Urothelium cell line (cell line): ENCODE data around the gene MYL9.

Experiments
- DNase-seq: peaks from one replicate; pipeline ENCODE4 v3.0.0; 2011; ENCODE audit warnings: low spot score, mixed read lengths
- FAIRE-seq: peaks from 2 replicates; lab custom pipeline; 2011; peaks lifted over from hg19 to GRCh38; lab: Jason Lieb, UNC

Gene MYL9

DNA sequence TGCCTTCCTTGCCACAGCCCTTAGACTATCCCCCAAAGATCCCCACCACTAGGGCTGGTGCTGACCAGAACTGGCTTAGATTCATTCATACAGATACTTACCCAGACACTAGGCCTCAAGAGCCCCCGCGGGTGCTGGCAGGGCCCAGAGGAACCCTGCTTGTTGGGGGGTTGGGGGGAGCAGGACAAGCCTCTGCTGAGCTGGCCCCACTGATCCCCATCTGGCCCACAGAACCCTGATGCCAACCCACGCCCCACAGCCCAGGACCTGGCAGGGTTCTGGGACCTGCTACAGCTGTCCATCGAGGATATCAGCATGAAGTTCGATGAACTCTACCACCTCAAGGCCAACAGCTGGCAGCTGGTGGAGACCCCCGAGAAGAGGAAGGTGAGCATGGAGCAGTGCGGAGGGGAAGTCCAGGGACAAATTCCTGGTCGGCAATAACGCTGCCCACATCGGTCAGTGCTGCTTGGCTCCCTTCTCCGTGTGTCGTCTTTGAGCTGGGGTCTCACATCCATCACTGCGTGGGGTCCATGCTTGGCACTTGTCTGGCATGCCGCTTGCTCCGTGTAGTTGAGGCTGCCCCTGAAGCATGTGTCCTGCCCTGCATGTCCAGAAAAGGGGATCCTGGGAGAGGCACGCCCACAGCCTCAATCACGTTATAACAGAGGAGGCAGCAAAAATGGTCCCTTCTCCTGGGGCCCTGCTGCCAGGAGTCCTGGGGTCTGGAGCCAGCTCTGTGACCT, 15.5 kb upstream of the MYL9 start:
- FAIRE-seq: no peak
- DNase-seq: no peak

DNA sequence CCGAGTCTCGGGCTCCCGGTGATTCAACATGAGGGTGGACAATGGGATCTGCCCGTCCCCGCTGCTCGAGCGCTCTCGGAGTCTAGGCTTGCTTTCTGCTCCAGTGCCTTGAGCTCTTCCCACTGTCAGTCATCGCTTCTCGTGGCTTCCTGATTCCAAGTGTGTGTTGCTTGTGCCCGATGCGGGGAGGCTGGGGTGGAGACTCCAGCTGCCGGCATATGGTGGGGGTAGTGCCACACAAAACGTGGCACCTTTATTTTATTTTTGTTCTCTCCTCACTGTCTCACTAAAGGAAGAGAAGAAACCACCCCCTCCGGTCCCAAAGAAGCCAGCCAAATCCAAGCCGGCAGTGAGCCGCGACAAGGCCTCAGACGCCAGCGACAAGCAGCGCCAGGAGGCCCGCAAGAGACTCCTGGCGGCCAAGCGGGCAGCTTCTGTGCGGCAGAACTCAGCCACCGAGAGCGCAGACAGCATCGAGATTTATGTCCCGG, 14.8 kb upstream of the MYL9 start:
- DNase-seq (no peak), FAIRE-seq (no peak)

DNA sequence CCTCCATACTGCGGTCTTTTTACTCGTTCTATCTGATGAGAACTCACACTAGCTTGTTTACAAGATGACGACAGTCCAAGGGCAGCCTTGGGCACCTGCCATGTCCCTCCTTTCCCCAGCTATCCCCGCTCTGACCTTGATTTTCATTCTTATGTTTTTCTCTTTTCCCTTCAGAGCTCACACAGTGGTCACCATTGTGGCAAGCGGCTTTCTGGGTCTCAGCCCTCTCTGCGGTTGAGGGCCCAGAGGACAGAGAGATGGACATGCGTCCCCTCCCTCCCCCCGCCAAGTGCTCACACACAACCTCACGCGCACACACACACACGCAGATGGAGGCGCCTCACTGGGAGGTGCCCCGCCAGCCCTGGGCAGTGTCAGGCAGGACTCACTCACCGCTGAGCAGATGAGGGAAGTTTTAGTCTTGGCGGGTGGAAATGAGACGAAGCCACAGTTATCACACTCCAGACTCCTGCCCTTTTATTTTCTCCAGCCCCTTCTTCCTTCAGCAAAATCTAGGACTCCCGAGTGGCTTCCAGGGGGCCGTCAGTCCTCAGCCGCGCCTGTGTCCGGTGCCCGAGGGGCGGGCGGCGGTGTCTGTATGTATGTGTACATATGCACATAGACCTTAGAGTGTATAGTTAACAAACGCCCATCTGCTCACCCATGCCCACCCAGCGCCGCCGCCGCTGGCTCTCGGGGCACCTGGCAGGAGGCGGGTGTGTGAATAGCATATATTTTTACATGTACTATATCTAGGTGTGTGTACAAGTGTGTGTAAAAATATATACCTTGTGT, 13.8 kb upstream of the MYL9 start:
- FAIRE-seq (no peak), DNase-seq (no peak)

DNA sequence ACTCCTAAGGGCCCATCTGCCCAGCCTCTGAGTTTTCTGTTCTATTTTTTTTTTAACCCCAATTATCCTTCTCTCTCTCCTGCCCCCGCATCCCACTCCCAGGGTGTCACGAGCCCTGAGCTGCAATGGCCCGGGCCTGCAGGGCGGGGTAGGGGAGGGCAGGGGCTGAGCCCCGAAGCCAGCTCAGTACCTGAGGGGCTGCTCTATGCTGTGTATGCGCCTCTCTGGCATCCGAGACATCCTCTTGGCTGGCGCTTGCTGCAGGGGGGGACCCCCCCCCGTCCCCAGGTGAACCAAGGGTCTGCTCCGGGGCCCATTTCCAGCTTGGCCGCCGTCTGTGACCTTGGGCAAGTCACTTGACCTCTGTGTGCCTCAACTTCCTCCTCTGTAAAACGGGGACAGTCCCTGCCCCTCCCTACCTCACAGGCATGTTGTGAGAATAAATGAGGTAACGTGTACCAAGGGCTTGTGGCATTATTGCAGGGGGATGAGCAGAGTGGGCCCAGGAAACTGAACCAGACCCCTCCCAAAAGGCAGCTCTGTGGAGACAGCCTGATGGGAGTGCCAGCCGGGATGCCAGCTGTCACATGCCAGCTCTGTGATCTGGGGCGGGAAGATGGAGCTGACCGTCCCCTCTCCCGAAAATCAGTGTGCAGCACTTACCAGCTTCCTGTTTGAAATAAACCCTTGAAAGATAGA, 13.0 kb upstream of the MYL9 start:
- FAIRE-seq (no peak), DNase-seq (no peak)

DNA sequence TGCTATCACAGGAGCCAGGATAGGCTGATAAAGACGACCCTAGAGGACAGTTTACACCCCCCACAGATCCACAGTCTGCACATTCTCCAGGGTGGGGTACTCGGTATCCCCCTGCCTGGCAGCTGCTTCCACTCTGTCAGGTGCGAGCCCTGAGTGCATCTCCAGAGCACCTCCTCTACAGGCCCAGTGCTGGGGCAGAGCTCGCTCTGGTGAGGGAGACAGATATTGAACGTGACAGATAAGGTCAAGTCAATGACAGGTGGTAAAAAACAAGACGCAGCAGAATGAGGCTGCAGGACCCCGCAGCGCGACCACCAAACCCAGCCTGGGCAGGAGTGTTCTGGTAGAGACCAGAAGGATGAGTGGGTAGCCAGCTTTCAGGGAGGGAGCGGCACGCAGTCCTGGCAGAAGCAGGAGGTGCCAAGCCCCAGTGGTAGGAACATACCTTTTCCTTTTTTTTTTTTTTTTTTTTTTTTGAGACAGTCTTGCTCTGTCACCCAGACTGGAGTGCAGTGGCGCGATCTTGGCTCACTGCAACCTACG, 12.4 kb upstream of the MYL9 start:
- FAIRE-seq: no peak
- DNase-seq: no peak

DNA sequence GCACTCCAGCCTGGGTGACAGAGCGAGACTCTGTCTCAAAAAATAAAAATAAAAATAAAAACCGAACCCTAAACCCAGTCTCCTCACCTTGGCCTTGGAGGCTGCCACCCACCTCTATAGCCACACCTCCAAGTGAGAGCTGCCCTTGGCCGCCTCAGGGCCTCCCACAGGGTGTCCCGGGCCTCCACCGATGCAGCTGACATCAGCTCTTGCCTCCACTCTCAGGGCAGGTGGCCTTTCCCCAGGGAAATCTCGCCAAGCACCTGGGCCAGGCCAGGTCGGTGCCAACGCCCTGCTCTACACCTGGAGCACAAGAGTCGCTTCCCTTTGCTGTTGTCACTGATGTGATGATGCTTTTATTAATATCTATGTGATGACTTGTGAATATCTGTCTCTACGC, 8.9 kb upstream of the MYL9 start:
- no peak for FAIRE-seq
- DNase-seq: no peak

DNA sequence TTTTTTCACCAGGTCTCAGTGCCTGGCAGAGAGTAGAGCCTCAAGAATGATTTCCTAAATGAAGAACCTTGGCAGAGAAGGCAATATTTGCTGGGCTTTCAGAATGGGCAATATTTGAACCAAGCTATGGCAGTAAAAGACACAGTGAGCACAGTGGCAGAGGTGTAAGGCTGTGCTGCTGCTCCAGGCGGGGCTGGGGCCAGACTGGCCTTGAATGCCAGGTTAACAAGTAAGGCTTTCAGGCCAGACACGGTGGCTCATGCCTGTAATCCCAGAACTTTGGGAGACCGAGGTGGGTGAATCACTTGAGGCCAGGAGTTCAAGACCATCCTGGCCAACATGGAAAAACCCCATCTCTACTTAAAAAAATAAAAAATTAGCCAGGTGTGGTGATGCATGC, 8.5 kb upstream of the MYL9 start:
- FAIRE-seq (no peak), DNase-seq (no peak)

DNA sequence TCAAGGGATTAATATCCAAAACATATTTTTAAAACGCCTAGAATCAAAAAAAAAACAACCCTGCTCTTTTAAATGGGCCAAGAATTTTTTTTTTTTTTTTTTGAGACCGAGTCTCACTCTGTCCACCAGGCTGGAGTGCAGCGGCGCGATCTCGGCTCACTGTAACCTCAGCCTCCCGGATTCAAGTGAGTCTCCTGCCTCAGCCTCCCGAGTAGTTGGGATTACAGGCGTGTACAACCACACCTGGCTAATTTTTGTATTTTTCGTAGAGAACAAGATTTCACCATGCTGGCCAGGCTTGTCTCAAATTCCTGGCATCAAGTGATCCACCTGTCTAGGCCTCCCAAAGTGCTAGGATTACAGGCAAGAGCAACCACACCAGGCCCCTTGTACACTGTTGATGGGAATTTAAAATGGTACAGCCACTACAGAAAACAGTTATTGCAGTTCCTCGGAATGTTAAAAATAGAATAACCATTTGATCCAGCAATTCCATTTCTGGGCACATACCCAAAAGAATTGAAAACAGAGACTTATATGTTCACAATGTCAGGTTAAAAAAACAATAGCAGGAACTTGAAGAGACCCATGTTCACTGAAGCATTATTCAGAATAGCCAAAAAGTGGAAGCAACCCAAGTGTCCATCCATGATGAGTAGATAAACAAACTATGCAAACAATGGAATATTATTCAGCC, 3.1 kb upstream of the MYL9 start:
- no peak for FAIRE-seq

DNA sequence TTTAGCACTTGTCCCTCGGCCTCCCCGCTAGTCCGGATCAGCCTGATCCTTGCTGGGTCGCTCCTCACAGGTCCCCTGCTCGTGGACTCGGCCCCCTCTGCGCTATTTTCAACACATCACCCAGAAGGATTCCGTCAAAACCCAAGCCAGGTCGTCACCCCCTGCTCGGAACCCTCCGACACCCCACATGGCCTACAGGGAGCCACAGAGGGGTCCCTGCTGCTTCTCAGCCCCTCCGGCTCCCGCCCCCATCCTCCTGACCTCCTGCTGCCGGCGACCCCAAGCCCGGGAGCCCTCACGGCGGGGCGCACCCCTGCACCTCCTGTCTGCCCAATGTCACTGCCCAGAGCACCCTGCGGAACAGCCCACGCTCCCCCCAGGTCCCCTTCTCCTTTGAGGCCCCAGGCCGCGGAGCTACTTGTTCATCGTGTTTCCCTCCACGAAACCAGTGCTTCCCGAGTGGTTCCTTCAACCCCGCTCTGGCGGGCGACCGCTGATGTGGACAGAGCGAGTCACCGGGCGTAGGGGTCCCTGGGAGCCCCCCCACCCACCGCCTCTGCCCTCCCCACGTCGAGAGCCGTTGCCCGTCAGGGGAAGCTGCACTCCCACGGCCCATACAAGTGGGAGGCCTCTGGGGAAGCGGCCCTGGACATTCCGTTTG, 638 bp upstream of the MYL9 start:
- DNase-seq: no peak
- FAIRE-seq: no peak

More for the DNA sequence above, 3.1 kb upstream of the MYL9 start:
- no peak for DNase-seq

DNA sequence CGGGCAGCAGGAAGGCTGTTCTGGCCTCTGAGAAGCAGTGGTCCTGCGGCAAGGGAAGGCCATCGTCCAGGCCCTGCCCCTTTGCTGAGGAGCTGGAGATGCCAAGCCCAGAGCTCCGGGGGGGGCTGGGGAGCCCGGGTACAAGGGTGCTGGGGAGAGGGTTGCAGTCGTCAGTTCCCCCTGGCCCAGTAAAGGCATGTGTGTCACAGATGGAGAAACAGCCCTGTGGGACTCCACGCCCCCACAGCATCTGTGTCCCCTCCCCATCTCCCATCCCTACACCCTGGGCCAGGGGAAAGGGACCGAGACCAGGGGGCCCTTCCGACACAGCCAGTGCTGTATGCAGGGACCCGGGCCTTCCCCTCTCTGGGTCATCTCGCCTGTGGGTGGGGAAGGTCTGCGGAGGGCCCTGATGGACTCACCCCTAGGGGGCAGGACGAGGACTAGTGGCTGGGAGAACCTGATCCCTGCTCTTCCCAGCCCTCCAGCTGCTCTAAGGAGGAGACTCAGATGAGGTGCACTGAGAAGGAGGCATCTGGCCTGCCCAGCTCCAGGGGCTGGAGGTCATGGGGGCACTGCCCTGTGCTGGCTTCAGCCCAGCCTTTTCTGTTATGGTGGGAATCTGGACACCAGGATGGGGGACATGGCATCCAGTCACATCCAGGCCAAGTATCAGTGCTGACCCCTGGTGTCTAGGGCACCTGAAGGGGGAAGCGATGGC, 609 bp downstream of the MYL9 start:
- DNase-seq (peak; percentile 81), FAIRE-seq (no peak)

DNA sequence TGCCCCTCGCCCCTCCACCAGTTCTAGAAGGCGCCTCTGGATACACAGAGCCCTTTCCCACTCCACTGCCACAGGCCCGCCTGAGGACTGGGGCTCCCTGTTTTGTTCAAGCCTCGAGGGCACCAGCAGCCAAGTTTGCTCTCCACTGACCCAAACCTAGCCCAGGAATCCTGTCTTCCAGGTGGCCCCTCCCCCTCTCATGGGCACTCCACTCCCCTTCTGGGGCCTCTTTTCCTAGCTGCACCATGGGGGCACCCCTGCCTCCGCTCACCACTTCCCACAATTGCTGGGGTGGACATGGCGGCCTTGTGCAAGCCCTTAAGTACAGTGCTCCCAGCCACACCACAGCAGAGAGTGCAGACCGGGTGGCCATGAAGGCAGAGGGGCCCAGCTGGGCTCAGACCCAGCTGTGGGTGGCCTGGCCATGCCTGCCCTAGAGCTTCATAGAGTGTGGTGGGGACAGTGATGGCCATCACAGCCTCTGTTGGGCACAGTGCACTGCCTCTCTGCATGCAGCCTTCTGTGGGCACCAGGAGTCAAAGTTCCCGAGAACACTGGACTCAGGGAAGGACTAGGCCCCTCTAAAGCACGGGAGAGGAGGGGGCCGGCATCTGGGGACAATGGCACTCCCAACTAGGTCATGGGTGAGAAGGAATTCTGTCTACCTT, 1.3 kb downstream of the MYL9 start:
- DNase-seq: no peak
- no peak for FAIRE-seq

DNA sequence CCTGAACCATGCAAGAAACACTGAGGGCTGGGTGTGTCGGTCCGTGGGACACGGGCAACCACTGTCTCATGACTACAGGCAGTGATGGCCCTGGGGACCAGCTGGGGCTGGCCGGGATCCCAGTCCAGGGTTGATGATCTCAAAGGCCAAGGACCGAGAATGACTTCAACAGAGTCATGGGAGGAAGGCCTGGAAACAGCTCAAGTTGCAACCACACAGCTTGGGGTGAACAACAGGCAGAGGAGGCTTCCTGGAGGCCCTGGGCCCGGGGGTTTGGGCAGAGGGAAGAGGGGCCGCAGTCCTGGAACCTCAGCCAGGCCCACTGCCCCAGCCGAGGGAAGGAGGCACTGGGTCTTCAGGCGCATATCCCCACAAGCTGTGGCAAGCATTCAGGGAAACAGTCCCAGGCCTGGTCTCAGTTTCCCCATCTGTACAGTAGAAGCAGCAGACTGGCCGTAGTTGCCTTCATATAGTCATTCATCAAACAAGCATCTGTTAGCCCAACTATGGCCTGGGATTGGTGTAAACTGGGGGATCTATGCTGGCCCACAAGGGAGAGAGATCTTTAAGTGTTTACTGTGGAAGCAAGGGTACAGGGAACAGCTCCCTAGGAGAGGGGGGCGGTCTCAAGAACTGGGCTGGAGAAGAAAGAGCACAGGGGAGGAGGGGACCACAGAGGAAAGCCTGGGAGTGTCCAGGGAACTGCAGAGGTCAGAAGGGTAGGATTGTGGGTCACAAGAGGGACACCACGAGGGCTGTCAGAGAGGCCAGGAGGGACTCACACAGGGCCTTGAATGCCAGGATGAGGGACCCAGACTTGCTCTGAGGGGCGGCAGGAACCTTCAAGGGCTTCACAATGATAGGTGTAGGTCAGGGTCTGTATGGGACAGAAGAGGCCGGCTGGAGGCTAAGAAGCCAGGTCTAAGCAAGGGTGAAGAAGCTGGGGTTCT, 2.1 kb downstream of the MYL9 start:
- DNase-seq (peak; percentile 33), FAIRE-seq (no peak)

DNA sequence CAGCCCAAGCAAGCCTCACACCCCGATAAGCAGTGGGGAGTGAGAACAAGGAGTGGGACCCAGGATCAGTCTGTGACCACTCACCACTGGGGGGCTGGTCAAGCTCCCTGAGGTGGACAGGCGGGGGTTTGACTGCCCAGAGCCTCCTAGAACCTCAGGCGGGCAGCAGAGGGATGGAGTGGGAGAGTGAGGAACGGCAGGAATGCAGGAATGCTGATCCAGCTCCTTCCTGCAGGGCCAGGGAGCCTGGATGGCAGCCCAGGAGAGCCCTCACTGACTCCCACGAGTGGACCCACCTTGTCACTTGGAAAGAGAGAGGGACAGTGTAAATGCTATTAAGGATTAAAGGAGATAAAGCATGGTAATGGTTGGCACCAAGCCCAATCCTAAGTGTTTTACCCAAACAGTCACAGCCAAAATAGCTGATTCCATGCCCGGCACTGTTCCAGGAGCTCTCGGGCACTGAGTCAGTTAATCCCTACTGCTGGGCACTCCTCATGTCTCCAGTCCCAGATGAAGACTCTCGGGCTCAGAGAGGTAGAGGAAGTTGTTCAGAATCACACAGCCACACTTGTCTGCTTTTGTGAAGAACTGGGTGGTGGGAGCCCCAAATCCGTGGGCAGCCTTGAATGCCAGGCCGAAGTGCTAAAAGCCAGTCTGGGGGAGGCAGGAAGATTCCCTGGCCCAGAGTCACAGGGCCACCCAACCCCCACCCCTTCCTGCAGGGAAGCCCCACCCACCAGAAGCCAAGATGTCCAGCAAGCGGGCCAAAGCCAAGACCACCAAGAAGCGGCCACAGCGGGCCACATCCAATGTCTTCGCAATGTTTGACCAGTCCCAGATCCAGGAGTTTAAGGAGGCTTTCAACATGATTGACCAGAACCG, 3.1 kb downstream of the MYL9 start:
- DNase-seq (peak; percentile 52), FAIRE-seq (no peak)

DNA sequence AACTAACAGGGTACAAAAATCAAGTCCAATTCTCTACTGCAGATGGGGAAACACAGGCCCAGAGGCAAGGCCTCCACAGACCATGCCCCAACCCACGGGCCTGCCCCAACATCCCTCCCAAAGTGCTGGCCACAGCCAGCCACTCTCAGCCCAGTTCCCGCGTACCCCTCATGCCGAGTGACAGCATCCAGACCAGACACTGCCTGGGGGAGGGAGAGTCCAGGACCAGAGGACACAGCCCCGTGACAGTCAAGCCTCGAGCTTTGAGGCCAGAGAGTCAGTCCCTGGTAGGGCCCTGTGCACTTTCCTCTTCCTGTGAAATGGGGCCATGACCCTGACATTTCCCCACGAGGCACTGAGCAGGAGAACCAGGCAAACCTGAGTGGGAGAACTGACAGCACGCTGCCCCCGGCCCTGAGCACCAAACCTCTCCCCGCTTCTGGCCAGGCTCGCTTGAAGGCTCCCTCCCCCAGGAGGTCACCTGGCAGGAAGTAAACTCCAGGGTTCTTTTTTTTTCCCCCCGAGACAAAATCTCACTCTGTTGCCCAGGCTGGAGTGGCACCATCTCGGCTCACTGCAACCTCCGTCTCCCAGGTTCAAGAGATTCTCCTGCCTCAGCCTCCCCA, 4.9 kb downstream of the MYL9 start:
- no peak for FAIRE-seq
- DNase-seq: no peak

DNA sequence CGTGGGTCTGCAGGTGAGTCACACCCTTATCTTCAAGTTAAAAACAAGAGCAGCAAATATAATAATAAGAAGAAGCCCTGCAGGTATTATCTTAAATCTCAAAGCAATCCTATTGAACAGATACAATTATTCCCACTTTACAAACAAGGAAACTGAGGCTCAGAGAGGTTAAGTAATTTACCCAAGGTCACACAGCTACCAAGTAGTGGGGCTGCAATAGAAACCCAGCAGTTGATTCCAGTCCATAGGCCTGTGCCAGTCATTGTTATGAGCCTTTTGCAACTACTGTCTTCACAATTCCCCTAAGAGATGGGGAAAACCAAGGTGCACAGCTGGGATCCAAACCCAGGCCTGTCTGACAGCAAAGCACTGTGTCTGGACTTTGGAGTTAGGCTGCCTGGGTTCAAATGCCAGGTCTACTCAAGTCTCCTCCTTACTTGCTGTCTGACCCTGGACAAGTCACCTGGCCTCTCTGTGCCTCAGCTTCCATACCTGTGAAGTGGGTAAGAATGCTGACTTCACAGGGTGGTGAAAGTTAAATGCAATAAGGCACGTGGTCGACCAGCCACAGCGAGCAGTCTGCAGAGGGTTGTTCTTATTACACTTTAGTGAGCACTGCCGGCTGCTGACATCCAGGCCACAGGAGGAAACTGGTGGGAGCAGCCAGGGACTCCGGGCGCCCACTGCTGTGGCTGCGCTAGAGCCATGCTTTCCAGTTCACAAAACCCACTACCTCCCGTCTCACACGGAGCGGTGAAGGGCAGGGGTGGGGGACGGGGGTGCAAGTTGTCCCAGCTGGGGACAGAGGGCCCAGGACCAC, 6.1 kb downstream of the MYL9 start:
- no peak for FAIRE-seq
- DNase-seq: no peak

DNA sequence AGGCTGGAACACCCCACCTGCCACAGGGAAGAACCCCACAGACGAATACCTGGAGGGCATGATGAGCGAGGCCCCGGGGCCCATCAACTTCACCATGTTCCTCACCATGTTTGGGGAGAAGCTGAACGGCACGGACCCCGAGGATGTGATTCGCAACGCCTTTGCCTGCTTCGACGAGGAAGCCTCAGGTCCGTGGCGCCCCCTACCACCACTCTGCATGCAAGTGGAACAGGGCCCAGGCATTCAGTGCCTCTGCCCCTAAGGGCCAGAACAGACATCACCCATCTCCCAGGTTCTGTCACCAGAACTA, 6.6 kb downstream of the MYL9 start:
- FAIRE-seq (no peak), DNase-seq (no peak)
